Breast epithelium (tissue), 3 donors: ENCODE data around the gene TNNC2.

ENCODE experiments used
- POLR2A ChIP-seq: fragments of 450-650 bp; IDR thresholded peaks from one replicate; pipeline ENCODE4 v1.6.1; 2016; ENCODE audit warnings: antibody characterized with exemption, mild to moderate bottlenecking, moderate library complexity
- TF ChIP-seq, protein P1 (sequence below), 3 donors: fragments of 450-650 bp; IDR thresholded peaks; one replicate each; pipeline ENCODE4 v1.5.1; 2016 to 2017; ENCODE audit warnings: antibody characterized with exemption in 3 of 3, mild to moderate bottlenecking in 3 of 3, moderate library complexity in 3 of 3

DNA sequence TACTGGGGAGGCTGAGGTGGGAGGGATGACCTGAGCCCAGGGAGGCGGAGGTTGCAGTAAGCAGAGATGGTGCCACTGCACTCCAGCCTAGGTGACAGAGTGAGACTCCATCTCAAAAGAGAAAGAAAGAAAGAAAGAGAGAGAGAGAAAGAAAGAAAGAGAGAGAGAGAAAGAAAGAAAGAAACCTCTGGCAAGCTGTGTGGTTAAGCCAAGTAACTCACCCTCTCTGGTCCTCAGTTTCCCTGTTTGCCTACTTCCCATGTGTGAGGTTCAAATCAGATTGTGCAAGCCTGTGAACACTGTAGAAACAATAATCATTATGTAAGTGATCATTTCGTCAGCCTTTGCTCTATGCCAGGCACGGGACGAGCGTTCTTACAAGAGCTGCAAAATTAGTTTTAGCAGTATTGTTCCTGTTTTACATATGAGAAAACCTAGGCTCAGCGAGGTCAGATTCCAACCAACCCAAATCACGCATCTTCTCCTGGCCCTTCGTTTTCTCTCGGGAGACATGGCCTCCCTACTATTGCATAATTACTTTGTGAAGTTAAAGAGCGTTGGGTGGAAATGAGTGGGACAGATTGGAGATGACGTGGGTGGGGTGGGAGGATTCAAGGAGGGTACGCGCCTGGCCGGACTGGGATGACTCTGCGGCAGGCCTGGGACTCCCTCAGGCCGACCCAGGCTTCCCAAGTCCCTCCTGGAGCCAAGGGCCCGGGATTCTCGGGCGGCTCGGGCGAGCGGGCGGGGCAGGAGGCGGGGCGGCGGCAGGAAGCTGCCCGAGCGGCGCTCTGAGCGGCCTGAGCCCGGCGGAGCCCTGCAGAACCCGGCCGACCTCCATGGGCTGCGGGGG is 6.1 kb upstream of the TNNC2 start, which contains the start of gene SNX21:
- TF ChIP-seq, protein P1, sequence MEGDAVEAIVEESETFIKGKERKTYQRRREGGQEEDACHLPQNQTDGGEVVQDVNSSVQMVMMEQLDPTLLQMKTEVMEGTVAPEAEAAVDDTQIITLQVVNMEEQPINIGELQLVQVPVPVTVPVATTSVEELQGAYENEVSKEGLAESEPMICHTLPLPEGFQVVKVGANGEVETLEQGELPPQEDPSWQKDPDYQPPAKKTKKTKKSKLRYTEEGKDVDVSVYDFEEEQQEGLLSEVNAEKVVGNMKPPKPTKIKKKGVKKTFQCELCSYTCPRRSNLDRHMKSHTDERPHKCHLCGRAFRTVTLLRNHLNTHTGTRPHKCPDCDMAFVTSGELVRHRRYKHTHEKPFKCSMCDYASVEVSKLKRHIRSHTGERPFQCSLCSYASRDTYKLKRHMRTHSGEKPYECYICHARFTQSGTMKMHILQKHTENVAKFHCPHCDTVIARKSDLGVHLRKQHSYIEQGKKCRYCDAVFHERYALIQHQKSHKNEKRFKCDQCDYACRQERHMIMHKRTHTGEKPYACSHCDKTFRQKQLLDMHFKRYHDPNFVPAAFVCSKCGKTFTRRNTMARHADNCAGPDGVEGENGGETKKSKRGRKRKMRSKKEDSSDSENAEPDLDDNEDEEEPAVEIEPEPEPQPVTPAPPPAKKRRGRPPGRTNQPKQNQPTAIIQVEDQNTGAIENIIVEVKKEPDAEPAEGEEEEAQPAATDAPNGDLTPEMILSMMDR (IDR thresholded peaks at IDR 0.05), result no peak
- no peak for TF ChIP-seq POLR2A
